Measurements from ENCODE around the gene FAM78B. TPM values are rescaled to one million over a fixed set of nuclear protein-coding genes. Genes with fewer than 3 reads are reported as not detected.

FAM78B gene
- total RNA-seq, 1 experiment from 2014 or later: 0.41 TPM

DNA sequence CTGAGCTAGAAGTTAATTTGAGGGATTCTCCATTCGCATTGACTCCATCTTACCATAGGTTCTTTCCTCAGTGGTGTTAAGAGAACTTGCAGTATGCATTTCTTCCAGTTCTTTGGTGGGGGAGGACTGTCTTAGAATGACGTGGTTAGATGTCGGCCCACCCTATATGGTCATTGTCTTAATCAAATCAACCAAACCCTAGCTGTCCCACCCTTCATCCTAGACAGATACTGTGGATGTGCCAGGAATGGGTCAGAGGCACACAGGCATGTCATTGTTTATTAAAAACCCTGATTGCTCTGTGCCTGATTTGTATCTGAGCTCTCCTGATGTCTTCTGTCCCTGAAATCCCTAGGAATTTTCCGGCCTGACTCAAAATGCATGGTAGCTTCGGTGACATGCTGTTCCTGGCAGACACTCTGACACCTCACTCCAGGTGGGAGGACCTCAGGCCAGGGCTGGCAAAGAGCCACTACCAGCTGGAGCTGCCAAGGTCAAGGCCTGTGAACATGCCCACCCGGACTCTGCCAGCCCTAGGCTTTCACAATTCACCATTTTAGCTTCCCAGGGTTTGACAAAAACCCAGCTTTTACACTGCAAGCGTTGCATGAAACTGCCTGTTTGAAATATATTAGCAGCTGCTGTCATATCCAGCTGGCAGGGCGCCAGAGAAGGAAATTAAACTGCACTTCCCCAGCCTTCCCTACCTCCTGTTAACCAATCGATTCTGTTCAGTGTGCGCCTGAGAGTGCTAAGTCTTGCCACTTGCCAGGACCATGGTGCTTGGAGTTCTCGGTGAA lies 134.0 kb downstream of the FAM78B start:
- no TSS peak for BruUV-seq (replicated peaks)
- no peak for ATAC-seq
- no peak overlapping the region for H3K4me3 ChIP-seq (ENCODE audit: low read depth in 2 of 2, low read length in 2 of 2)
- no peaks in the 10 kb centered on the region for H3K4me1 ChIP-seq (ENCODE audit: control insufficient read depth, insufficient read depth, low read length)
- CTCF ChIA-PET: no interaction called here
- no peaks in the 10 kb centered on the region for H3K27me3 ChIP-seq (ENCODE audit: control insufficient read depth, insufficient read depth, low read length)
- intact Hi-C loops (cut with micrococcal nuclease; ENCODE audit: unreplicated experiment) (no loop called here), in situ Hi-C loops (cut with HindIII; ENCODE audit: low pct_unique_long_range_greater_than_20kb, low sequenced_read_pairs) (no loop called here)
- no peak for DNase-seq (ENCODE audit: low read depth, low spot score)
- H3K9me3 ChIP-seq (ENCODE audit: control insufficient read depth, insufficient read depth, low read depth, low read length): no peaks in the 10 kb centered on the region
- TF ChIP-seq TCF7L2 (IDR thresholded peaks at IDR 0.05; ENCODE audit: low read depth, low read length) (no peak), POLR2AphosphoS5 (IDR thresholded peaks at IDR 0.05; ENCODE audit: low read depth, low read length) (no peak), SIN3A (IDR thresholded peaks at IDR 0.05; ENCODE audit: borderline replicate concordance, insufficient read depth, low read depth, low read length) (no peak)
- TF ChIP-seq, protein P1, sequence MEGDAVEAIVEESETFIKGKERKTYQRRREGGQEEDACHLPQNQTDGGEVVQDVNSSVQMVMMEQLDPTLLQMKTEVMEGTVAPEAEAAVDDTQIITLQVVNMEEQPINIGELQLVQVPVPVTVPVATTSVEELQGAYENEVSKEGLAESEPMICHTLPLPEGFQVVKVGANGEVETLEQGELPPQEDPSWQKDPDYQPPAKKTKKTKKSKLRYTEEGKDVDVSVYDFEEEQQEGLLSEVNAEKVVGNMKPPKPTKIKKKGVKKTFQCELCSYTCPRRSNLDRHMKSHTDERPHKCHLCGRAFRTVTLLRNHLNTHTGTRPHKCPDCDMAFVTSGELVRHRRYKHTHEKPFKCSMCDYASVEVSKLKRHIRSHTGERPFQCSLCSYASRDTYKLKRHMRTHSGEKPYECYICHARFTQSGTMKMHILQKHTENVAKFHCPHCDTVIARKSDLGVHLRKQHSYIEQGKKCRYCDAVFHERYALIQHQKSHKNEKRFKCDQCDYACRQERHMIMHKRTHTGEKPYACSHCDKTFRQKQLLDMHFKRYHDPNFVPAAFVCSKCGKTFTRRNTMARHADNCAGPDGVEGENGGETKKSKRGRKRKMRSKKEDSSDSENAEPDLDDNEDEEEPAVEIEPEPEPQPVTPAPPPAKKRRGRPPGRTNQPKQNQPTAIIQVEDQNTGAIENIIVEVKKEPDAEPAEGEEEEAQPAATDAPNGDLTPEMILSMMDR (IDR thresholded peaks at IDR 0.05): no peak
- TF ChIP-seq, protein P2, sequence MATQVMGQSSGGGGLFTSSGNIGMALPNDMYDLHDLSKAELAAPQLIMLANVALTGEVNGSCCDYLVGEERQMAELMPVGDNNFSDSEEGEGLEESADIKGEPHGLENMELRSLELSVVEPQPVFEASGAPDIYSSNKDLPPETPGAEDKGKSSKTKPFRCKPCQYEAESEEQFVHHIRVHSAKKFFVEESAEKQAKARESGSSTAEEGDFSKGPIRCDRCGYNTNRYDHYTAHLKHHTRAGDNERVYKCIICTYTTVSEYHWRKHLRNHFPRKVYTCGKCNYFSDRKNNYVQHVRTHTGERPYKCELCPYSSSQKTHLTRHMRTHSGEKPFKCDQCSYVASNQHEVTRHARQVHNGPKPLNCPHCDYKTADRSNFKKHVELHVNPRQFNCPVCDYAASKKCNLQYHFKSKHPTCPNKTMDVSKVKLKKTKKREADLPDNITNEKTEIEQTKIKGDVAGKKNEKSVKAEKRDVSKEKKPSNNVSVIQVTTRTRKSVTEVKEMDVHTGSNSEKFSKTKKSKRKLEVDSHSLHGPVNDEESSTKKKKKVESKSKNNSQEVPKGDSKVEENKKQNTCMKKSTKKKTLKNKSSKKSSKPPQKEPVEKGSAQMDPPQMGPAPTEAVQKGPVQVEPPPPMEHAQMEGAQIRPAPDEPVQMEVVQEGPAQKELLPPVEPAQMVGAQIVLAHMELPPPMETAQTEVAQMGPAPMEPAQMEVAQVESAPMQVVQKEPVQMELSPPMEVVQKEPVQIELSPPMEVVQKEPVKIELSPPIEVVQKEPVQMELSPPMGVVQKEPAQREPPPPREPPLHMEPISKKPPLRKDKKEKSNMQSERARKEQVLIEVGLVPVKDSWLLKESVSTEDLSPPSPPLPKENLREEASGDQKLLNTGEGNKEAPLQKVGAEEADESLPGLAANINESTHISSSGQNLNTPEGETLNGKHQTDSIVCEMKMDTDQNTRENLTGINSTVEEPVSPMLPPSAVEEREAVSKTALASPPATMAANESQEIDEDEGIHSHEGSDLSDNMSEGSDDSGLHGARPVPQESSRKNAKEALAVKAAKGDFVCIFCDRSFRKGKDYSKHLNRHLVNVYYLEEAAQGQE (IDR thresholded peaks at IDR 0.05; ENCODE audit: insufficient read depth in 1 of 2, low read depth in 2 of 2, low read length in 1 of 2): no peak
- no peaks in the 10 kb centered on the region for H3K36me3 ChIP-seq (ENCODE audit: control insufficient read depth, insufficient read depth, low read length)
- no peak overlapping the region for H3K27ac ChIP-seq (ENCODE audit: low read length)
- POLR2A ChIA-PET: no interaction called here

DNA sequence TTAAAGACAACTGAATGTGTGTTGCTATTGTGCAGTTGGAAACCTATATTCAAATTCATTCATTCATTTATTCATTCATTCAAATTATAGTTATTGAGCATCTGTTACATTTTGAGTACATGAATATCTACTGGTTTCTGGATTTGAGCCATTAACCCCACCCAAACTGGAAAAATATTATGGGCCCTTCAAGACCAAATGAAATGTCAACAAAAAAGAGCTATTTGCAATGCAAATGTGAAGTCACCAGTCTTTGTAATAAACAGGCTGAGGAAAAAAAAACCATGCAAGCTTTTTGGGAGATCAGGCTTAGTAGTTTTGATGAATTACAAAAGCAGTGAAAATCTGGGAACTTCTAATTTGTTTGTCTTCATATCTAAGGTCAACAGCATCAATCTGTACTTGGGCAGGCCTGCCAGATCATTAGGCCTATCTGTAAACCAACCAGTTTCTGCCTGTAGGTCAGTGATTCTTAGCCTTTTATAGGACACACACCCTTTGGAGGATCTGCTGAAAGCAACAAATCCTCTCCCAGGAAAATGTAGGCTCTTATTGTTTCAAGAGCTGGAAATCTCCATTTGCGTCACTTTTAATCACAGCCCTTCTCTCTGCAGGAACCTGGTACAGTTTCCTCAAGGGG lies 134.7 kb downstream of the FAM78B start:
- ChIA-PET POLR2A (no interaction called here), CTCF (no interaction called here)
- BruUV-seq (replicated peaks): no TSS peak
- TF ChIP-seq, protein P2 (IDR thresholded peaks at IDR 0.05; ENCODE audit: insufficient read depth in 1 of 2, low read depth in 2 of 2, low read length in 1 of 2): no peak
- Histone ChIP-seq H3K36me3 (ENCODE audit: control insufficient read depth, insufficient read depth, low read length) (no peaks in the 10 kb centered on the region), H3K27ac (ENCODE audit: low read length) (no peak overlapping the region), H3K27me3 (ENCODE audit: control insufficient read depth, insufficient read depth, low read length) (no peaks in the 10 kb centered on the region), H3K9me3 (ENCODE audit: control insufficient read depth, insufficient read depth, low read depth, low read length) (no peaks in the 10 kb centered on the region), H3K4me1 (ENCODE audit: control insufficient read depth, insufficient read depth, low read length) (no peaks in the 10 kb centered on the region), H3K4me3 (ENCODE audit: low read depth in 2 of 2, low read length in 2 of 2) (no peak overlapping the region)
- in situ Hi-C loops (cut with HindIII; ENCODE audit: low pct_unique_long_range_greater_than_20kb, low sequenced_read_pairs) (no loop called here), intact Hi-C loops (cut with micrococcal nuclease; ENCODE audit: unreplicated experiment) (no loop called here)
- DNase-seq (ENCODE audit: low read depth, low spot score): no peak
- no peak for ATAC-seq
